Right kidney (tissue), 9 donors: ENCODE data around the gene KIAA0232.
A peak's percentile ranks its signal among the peaks of the same experiment; 100 is the strongest.

Experiments used
- DNase-seq: peaks from one replicate; pipeline ENCODE4 v3.0.0-alpha.2; 2016
- long read RNA-seq, 8 donors: transcript quantifications; one replicate each; lab custom pipeline, GENCODE V29; 2026

Gene KIAA0232, protein sequence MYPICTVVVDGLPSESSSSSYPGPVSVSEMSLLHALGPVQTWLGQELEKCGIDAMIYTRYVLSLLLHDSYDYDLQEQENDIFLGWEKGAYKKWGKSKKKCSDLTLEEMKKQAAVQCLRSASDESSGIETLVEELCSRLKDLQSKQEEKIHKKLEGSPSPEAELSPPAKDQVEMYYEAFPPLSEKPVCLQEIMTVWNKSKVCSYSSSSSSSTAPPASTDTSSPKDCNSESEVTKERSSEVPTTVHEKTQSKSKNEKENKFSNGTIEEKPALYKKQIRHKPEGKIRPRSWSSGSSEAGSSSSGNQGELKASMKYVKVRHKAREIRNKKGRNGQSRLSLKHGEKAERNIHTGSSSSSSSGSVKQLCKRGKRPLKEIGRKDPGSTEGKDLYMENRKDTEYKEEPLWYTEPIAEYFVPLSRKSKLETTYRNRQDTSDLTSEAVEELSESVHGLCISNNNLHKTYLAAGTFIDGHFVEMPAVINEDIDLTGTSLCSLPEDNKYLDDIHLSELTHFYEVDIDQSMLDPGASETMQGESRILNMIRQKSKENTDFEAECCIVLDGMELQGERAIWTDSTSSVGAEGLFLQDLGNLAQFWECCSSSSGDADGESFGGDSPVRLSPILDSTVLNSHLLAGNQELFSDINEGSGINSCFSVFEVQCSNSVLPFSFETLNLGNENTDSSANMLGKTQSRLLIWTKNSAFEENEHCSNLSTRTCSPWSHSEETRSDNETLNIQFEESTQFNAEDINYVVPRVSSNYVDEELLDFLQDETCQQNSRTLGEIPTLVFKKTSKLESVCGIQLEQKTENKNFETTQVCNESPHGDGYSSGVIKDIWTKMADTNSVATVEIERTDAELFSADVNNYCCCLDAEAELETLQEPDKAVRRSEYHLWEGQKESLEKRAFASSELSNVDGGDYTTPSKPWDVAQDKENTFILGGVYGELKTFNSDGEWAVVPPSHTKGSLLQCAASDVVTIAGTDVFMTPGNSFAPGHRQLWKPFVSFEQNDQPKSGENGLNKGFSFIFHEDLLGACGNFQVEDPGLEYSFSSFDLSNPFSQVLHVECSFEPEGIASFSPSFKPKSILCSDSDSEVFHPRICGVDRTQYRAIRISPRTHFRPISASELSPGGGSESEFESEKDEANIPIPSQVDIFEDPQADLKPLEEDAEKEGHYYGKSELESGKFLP (N-terminal part only)
- long read RNA-seq, donor 1, full-length matches to known transcripts, result 2 of 13 reads
- long read RNA-seq, donor 1, partial matches to known transcripts, result 11 of 13 reads
- long read RNA-seq, donor 1, other reads (novel, unspliced or antisense), result 0 of 13 reads
- long read RNA-seq, donor 2, full-length matches to known transcripts, result 3 of 3 reads
- long read RNA-seq, donor 2, partial matches to known transcripts, result 0 of 3 reads
- long read RNA-seq, donor 2, other reads (novel, unspliced or antisense), result 0 of 3 reads
- long read RNA-seq, donor 3, full-length matches to known transcripts, result 1 of 1 reads
- long read RNA-seq, donor 3, partial matches to known transcripts, result 0 of 1 reads
- long read RNA-seq, donor 3, other reads (novel, unspliced or antisense), result 0 of 1 reads
- long read RNA-seq, donor 4, partial matches to known transcripts, result 0 of 1 reads
- long read RNA-seq, donor 4, other reads (novel, unspliced or antisense), result 0 of 1 reads
- long read RNA-seq, donor 5, full-length matches to known transcripts, result 1 of 1 reads
- long read RNA-seq, donor 5, partial matches to known transcripts, result 0 of 1 reads
- long read RNA-seq, donor 5, other reads (novel, unspliced or antisense), result 0 of 1 reads
- long read RNA-seq, donor 6, full-length matches to known transcripts, result 3 of 11 reads
- long read RNA-seq, donor 6, partial matches to known transcripts, result 8 of 11 reads
- long read RNA-seq, donor 6, other reads (novel, unspliced or antisense), result 0 of 11 reads
- long read RNA-seq, donor 7, partial matches to known transcripts, result 35 of 37 reads
- long read RNA-seq, donor 7, other reads (novel, unspliced or antisense), result 0 of 37 reads
- long read RNA-seq, donor 8, full-length matches to known transcripts, result 1 of 18 reads
- long read RNA-seq, donor 8, partial matches to known transcripts, result 17 of 18 reads
- long read RNA-seq, donor 8, other reads (novel, unspliced or antisense), result 0 of 18 reads

DNA sequence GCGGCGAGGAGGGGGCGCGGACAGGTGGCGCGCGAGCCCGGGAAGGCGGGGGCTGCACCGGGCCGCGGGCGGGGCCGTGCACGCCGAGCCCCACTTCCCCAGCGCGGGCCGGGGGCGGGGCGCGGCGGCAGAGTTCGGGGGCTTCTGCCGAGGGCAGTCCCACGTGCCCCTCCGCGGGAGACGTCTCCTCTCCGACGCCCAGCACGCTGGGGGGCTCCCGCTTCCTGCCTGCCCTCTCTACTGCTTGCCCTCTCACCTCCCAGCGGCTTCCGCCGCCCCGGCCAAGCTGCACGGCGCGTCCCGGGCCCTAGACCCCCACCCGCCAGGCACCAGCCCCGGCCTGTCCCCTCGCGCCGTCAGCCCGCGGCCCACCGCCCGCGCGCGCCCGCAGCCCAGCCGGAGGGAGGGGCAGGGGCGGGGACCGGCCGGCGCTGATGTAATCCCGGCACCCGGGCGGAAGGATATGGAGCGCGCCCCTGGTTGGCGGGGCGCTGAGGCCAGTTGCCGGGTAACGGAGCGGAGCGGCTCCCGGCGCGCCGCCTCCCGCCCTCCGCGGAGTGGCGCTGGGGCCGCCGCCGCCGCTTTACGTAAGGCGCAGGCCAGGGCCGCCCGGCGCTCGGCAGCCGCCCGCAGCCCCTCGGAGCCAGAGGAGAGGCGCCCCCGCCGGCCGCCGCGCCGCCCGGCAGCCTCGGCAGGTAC is at the start of gene KIAA0232:
TSS of gene KIAA0232 (plus strand) at position 581 of the 699 bp plus-strand sequence. CDS start 41,727 bp downstream, outside the sequence.
- DNase-seq, result peak; percentile 72

DNA sequence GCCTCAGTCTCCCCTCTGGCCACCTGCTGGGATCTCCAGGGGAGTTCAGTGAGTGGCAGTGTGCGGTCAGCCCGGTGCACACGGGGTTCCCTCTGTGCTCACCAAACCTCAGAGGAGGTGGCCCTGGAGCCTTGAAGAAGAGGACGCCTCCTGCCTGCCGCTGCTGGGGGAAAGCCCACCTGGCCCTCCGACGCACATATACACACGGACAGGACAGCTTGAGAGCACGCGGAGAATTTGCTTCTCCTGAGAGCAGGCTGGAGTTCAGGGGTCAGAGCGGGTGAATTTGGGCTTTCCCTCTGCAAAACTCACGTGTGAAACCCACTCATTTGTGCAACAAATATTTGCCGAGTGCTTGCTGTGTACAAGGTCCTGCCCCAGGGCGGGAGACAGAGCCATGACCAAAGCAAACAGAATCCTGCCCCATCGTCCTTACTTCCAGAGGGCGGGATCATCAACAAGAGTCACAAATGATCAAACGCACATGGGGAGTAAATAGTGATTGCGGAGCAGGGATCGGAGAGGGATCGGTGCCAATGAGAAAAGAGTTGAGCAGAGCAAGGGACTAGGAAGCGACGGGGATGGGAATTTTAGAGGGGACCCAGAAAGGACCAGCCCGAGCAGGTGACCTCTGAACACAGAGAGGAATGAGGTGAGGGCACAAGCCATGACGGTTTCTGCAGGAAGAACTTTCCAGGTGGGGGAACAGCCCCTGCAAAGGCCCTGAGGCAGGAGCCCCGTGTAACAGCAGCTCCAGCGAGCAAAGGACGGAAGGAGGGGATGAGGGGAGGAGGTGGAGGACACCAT is 49.0 kb upstream of the KIAA0232 start:
- DNase-seq, result no peak

DNA sequence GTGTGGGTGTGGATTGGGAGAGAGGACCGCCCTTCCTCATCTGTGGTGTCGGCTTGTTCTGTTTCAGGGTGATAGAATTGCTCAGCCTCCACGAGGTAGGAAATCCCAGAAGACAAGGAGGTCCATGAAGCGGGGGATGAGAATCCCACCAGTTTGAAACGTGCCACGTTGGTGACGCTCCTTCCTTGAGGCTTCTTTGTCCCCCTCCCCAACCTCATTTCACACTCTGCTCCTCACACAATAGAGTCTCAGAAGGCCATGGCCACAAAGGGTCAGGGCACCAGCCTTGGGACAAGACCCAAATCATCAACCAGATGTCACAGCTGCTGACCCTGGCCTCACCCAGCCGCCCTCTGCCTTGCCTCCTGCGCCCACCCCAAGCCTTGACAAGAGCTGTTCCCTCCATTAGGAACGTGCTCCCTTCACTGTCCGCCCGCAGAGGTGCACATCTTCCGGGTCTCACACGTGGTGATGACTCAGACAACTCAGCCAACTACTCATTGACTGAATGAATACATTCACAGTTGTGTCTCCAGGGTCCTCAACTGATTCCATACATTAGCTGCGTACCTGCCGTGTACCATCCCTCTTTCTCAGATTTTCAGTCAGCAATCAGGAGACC is 48.3 kb upstream of the KIAA0232 start:
- no peak for DNase-seq

DNA sequence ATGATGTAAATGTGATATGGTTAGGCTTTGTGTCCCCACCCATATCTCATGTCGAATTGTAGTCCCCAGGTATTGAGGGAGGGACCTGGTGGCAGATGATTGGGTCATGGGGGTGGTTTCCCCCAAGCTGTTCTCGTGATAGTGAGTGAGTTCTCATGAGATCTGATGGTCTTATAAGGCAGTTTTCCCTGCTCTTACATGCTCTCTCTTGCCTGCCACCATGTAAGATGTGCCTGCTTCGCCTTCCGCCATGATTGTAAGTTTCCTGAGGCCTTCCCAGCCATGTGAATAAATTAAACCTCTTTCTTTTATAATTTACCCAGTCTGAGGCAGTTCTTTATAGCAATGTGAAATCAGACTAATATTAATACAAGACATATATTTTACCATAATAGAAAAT is 42.6 kb upstream of the KIAA0232 start:
- no peak for DNase-seq

DNA sequence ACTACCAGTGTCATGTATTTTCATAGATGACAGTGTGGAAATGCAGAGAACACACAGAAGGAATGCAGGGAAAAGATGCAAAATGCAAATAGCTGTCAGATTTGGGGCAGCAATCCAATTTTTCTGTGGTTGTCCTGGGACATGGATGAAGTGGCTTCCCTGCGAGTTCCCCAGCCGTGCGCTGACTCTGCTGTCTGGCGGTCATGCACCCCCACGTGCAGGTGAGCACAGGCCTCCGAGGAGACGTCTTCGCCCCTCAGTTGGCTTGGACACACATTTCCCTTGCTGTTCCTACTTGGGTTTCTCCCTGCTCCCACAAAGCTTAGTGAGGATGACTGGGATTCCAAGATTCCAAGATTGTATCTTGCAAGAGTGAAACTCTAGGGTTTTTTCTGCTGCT is 42.2 kb upstream of the KIAA0232 start:
- DNase-seq, result no peak

DNA sequence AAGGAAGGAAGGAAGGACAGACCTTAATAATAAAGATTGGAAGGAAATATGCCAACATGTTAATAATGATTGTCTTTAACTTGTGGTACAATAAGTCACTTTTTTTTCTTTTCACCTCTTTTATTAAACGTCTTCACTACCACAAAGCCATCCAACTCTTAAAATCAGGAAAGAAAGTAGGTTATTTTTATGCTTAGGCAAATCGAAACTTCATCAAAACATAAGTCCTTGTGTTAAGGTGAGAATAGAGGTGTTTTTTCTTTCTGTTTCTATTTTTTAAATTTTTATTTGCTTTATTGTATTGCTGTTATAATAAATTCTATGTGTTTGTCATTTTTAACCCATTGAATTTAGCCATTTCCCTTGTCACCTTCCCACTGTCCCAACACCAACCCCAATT is 40.0 kb upstream of the KIAA0232 start:
- no peak for DNase-seq

DNA sequence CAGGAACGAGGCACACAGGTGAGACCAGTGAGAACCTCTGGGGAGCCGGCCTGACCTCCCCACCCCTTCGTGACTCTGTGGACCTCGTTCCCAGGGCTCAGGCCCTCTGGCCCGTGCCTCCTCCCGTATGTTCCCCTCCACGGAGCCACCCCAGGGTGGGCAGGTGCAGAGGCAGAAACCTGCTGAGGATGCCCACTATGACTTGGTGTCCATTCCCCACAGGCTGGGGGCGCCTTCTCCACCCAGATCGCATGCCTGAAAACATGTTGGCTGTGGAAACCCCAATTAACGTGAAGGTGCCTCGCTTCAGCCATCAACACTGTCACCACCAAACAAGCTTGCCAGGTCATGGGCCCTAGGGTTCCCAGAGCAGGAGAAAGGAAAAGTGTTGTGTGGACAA is 39.5 kb upstream of the KIAA0232 start:
- no peak for DNase-seq

DNA sequence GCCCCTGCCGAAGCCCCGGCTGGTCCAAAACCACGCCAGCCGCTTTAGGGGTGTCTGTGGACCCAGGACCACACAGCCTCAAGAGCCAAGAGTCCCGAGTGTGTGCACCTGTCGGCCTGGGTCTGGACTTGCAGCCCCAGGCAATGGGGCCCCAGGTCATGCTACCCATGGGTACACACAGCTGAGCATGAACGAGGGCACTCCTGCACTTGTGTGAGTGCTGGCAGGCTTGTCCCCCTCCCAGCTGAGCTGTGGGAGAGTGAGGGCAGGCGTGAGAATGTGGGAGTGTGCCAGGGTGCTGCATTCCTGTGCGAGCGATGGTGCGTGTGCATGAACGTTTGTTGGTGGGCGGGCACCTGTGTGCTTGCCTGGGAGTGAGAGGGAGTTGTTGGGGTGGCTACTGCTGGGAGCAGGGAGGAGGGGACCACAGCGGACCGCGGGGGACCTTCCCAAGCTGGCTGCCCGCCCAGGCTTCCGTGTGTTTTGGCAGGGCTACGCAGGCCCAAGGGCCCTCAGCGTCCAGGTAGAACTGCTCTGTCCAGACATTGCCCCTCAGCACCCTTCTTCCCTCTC is 35.7 kb upstream of the KIAA0232 start:
- DNase-seq, result no peak

DNA sequence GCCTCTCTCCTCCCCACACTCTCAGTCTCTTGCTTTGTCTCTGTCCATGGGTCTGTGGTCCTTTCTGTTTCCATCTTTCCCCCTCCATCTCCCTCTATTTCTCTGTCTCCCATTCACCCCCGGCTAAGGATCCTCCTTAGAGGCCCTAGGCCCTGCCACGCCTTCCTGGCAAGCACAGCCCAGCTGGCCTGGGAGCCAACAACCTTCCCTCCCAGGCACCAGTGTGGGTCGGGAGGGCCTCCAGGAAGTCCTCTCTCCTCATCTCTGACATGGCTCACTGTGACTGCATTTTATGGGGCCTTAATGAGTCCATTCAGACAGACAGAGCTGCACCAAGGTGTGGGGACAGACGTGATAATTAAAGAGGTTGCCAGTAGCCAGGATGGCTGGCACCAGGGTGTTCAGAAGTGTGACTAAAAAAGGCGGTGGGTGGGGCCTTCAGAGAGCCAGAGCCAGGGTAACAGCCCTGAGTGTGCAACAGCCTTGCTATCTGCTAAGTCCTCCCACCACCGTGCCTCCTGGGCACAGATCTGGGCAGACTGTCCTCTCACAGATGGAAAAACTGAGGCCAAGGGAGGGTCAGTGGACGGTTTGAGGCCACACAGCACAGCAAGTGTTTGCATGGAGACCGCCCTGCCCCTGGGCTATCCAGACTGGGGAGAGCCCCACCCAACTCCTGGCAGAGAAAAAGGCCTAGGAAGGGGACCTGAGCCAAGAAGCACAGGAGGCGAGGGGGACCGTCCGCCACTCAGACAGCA is 35.1 kb upstream of the KIAA0232 start:
- peak; percentile 70 for DNase-seq

DNA sequence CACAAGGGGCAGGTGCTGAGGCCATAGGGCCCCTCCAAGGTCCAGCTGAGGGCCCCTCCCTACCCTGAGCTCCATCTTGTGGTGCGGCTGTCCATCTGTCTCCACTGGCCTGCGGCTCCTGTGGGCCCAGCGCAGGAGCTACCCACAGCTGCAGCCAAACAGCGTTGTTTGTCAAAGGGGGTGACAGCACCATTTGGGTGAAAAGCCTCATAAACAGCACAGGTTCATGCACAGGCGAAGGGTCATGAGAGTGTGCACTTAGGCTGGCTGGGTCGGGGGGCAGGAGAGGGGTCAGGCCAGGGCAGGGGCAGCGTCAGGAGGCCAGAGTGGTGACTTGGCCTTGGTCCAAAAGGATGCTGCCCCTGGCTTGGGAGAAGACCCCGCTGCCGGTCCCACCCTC is 34.2 kb upstream of the KIAA0232 start:
- DNase-seq, result no peak

DNA sequence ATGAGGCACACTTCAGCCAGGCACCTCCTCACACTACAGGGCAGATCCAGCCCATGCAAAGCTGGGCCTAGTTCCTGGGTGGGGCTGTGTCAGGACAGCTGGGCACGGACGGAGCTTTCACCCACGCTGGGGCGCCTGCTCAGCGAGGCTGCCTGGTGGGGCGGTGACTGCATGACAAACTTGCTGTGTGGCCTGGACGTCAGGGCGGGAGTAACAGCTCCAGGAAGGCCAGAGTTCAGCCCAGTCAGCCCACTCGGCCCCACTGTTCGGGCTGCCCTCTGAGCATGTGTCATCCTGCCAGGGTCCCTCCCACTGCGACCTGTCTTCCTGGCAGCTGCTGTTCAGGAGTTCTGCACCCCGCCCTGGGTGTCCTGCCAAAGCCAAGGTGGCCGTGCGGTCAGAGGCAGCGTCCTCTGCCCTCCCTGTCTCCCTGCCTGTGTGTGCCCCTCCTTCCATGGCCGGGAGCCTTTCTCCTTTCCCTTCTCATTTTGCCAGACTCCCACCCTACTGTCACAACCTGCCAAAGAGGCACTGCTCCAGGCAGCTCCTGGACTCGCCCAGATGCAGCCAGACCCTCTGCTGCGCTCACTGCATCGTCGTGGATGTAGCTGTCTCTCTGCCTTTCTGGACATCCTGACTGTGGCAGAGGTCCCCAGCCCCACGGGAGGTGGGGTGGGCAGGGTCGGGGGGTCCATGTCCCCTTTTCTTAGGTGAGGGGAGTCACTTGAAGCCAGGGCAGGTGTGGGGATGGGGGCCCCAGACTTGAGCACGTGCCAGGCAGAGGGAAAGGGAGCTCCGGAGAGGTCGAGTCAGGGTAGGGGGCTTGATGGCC is 33.0 kb upstream of the KIAA0232 start:
- peak; percentile 46 for DNase-seq

DNA sequence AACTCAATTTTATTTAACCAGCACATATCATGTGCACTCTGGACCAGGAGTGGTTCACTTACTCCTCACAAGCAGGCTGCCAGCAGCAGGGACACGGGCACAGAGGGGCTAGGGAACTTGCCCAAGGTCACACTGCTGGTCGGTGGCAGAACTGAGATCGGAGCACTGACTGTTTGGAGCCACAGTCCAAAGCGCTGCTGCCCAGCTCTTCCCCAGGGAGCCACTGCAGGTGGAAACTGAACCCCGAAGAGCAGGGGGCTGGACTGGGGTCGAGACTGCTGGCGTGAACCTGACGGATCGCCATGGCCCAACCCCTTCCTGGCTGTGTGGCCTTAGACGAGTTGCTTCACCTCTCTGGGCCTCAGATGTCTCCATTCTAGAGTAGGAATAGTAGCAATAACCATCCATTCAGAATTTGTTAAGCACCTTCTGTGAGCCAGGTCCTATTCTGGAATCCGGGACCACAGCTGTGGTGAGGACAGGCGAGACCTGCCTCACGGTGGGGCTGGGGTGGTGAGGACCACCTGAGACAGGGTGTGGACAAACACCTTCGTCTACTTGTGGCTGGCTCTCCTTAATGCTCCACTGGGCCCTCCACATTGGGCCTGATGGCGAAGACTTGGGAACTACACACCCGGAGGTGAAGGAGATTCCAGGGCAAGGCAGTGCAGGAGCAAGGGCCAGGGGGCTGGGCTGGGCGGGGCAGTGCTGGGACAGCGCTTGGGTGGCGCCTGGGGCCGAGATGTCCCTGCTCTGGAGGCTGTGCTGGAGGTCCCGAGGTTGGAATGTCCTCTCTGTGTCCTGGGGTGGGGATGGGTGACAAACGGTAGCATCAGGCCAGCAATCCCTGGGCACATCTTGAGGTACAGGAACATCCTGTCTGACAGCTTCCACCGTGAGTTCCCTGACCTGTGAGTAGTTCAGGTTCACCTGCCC is 32.0 kb upstream of the KIAA0232 start:
- DNase-seq, result no peak

DNA sequence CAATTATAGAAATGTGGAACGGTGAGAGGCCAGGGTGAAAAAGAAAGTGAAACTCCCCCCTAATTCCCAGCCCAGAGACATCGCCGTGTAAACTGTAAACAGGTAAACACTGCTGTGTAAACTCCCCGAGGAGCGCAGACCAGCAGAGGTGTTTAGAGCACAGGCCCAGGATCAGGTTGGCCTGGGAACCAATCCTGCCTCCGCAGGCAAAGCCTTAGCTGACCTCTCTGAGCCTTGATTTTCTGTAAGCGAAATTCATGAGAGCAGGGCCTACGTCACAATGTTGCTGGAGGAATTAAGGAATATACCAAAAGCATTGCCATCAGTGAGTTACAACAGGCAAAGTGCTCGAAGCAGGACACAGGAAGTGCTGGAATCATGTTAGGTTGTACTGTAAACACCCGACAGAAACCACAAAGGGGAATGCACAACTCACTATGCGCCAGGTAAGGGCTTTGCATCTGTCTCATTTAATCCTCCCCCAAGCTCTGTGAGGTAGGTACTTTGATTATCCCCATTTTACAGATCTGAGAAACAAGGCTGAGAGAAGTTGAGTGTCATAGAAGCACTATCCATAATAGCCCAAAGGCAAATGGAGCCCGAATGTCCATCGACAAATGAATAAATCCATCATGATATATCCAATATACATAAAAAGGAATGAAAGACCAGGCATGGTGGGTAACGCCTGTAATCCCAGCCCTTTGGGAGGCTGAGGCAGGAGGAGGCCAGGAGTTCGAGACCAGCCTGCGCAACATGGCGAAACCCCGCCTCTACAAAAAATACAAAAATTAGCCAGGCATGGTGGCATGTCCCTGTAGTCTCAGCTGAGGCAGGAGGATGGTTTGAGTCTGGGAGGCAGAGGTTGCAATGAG is 30.7 kb upstream of the KIAA0232 start:
- no peak for DNase-seq

DNA sequence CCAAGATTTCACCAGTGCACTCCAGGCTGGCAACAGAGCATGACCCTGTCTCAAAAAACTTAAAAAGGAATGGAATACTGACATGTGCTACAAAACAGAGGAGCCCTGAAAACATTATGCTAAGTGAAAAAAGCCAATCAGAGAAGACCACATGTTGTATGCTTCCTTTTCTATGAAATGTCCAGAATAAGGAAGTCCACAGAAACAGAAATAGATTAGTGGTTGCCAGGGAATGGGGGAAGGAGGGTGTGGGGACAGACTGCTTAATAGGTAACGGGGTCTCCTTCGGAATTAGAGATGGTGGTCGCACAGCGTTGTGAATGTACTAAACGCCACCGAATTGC is 30.1 kb upstream of the KIAA0232 start:
- no peak for DNase-seq
